ENCODE data around the gene HNF1B.
A peak's percentile ranks its signal among the peaks of the same experiment; 100 is the strongest.
"Not testable (repeated sequence)": the region's sequence is repeated elsewhere in the genome, so short reads cannot be mapped to it uniquely, and the experiment has no call there.

The HNF1B gene

GRCh38 chr17:37702598-37702997 is 42.3 kb downstream of the HNF1B start:
- no peak for DNase-seq (ENCODE audit: low spot score)

- peak; percentile 19 for DNase-seq (ENCODE audit: low spot score)
Observed at GRCh38 chr17:37701496-37701898, 43.4 kb downstream of the HNF1B start.

- no peak for DNase-seq (ENCODE audit: low spot score)
Observed at GRCh38 chr17:37700881-37701280, 44.0 kb downstream of the HNF1B start.

GRCh38 chr17:37699285-37699973 is 45.4 kb downstream of the HNF1B start:
- DNase-seq (ENCODE audit: low spot score) = no peak

GRCh38 chr17:37698911-37699255 is 46.0 kb downstream of the HNF1B start:
- DNase-seq (ENCODE audit: low spot score) = no peak

GRCh38 chr17:37698132-37698910 is 46.5 kb downstream of the HNF1B start:
- DNase-seq (ENCODE audit: low spot score) = no peak

- no peak for DNase-seq (ENCODE audit: low spot score)
Observed at GRCh38 chr17:37697381-37697780, 47.5 kb downstream of the HNF1B start.

GRCh38 chr17:37696366-37696765 is 48.5 kb downstream of the HNF1B start:
- no peak for DNase-seq (ENCODE audit: low spot score)

GRCh38 chr17:37695726-37696125 is 49.1 kb downstream of the HNF1B start:
- DNase-seq (ENCODE audit: low spot score) = no peak

GRCh38 chr17:37694734-37695133 is 50.1 kb downstream of the HNF1B start:
- no peak for DNase-seq (ENCODE audit: low spot score)

- no peak for DNase-seq (ENCODE audit: low spot score)
Observed at GRCh38 chr17:37693328-37693727, 51.5 kb downstream of the HNF1B start.

- no peak for DNase-seq (ENCODE audit: low spot score)
Observed at GRCh38 chr17:37691807-37692206, 53.1 kb downstream of the HNF1B start.

GRCh38 chr17:37689317-37689716 is 55.5 kb downstream of the HNF1B start:
- no peak for DNase-seq (ENCODE audit: low spot score)

GRCh38 chr17:37683454-37683984 is 61.3 kb downstream of the HNF1B start:
- no peak for DNase-seq (ENCODE audit: low spot score)

GRCh38 chr17:37682007-37682406 is 62.9 kb downstream of the HNF1B start:
- DNase-seq (ENCODE audit: low spot score) = no peak

GRCh38 chr17:37679995-37680394 is 64.9 kb downstream of the HNF1B start:
- not testable (repeated sequence) for DNase-seq (ENCODE audit: low spot score)

GRCh38 chr17:37678036-37678435 is 66.8 kb downstream of the HNF1B start:
- no peak for DNase-seq (ENCODE audit: low spot score)

- DNase-seq (ENCODE audit: low spot score) = no peak
Observed at GRCh38 chr17:37677021-37677420, 67.8 kb downstream of the HNF1B start.

- no peak for DNase-seq (ENCODE audit: low spot score)
Observed at GRCh38 chr17:37676115-37676925, 68.5 kb downstream of the HNF1B start.

GRCh38 chr17:37674511-37674910 is 70.3 kb downstream of the HNF1B start:
- no peak for DNase-seq (ENCODE audit: low spot score)

GRCh38 chr17:37673386-37673785 is 71.5 kb downstream of the HNF1B start:
- DNase-seq (ENCODE audit: low spot score) = no peak

GRCh38 chr17:37672548-37673078 is 72.2 kb downstream of the HNF1B start:
- DNase-seq (ENCODE audit: low spot score) = no peak
